NCI-H1417 treated with DMSO at 0.1 percent for 48 hours (cell line): ENCODE results near the gene DGKI.

Experiments
- DNase-seq: peaks from one replicate; lab custom pipeline; 2025; lab: John Stamatoyannopoulos, UW

Gene DGKI

GRCh38 chr7:137342828-137343261 lies 503.9 kb downstream of the DGKI start:
- DNase-seq: no peak

DNA sequence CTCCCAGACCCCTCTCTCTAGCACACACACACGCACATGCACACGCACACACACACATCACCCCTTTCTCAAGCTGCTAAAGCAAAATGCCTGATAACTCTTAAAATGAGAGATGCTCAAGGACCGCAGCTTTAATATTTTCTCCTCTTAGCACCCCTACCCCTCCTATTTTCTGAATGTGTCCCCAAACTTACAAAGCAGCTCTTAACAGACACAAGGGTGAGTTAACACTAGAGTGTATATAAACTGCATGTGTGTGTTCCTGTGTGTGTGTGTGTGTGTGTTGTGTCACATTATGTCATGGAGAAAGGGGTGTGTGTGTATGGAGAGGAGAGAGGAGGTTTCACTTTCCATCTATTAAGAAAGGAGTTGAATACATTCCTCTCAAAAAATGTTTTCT lies 504.5 kb downstream of the DGKI start:
- DNase-seq: no peak

DNA sequence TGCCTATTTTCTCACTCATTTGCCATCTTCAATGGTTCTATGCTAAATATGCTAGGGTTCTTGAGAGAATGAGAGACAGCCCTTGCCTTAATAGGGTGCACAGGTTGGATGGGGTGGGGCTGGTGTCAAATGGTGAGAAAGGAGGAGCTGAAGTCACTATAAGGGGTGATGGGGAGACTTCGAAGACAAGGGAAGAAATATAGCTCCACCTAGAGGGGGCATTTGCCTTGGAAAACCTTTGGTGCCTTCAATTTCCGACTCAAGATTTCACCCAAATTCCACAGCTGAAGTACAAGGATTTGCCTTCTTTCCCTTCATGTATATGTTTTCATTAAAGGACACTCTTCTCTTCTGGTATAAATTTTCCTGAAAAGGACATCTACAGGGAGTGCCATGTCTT lies 508.9 kb downstream of the DGKI start:
- no peak for DNase-seq

DNA sequence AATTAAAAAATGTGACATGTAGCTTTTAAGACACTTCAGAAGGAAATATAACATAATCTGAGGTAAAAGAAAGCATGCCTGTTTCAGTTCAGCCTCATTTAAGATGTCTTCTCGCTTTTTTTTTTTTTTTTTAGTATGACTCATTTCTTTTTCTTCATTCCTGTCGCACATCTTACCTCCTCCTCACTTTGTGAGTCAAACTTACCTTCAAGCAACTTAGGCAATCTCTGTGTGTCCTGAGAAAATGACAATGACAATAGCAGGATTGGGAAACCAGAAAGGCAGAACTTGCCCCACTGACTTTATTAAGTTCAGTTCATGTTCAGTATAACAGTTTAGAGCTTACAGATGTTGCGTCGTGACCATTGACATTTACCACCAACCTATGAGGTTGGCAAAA lies 511.0 kb downstream of the DGKI start:
- no peak for DNase-seq

DNA sequence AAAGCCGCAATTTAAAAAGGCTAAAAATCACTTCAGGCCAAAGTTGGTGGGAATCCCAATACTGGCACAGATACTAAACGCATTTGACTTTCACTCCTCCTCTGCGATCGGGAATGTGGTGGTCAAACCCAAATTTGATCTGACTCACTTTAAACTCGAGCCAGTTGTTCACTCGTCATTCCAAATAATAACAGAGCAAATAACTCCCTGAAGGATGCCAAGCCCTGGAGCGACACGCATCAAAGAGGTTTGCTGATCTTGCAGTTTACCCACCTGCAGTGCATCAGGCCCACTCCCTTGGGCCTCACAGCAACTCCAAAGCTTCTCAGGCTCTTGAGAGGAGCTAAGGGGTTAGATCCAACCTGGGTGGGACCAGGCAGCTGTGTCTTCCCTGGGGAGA lies 515.4 kb downstream of the DGKI start:
- no peak for DNase-seq
